Subcutaneous abdominal adipose tissue (tissue), 5 donors: ENCODE results near the gene SUPT3H.
"Not testable (repeated sequence)": the region's sequence is repeated elsewhere in the genome, so short reads cannot be mapped to it uniquely, and the experiment has no call there.

Experiments
- H3K27ac ChIP-seq: one replicate; pipeline ENCODE4 v1.7.0; 2013; ENCODE audit warnings: low read depth, mild to moderate bottlenecking, inconsistent platforms, low read length, moderate library complexity
- H3K27me3 ChIP-seq, 5 donors: one replicate each; pipeline ENCODE4 v1.7.0; 2013; ENCODE audit warnings: low read length in 5 of 5, inconsistent platforms in 1 of 5; ENCODE audit not compliant: control insufficient read depth in 5 of 5, insufficient read depth in 4 of 5
- H3K36me3 ChIP-seq, 5 donors: one replicate each; pipeline ENCODE4 v1.7.0; 2013; ENCODE audit warnings: low read length in 5 of 5; ENCODE audit not compliant: control insufficient read depth in 5 of 5, insufficient read depth in 5 of 5
- H3K4me1 ChIP-seq, 5 donors: one replicate each; pipeline ENCODE4 v1.7.0; 2013; ENCODE audit warnings: low read length in 5 of 5, mild to moderate bottlenecking in 3 of 5, moderate library complexity in 1 of 5; ENCODE audit not compliant: control insufficient read depth in 5 of 5, insufficient read depth in 5 of 5
- H3K4me3 ChIP-seq, 5 donors: one replicate each; pipeline ENCODE4 v1.7.0; 2013; ENCODE audit warnings: low read length in 5 of 5, low read depth in 1 of 5
- H3K9ac ChIP-seq, 5 donors: one replicate each; pipeline ENCODE4 v1.7.0; 2013; ENCODE audit warnings: low read length in 5 of 5, mild to moderate bottlenecking in 4 of 5, moderate library complexity in 3 of 5
- H3K9me3 ChIP-seq, 5 donors: one replicate each; pipeline ENCODE4 v1.7.0; 2013; ENCODE audit warnings: low read length in 5 of 5; ENCODE audit not compliant: control insufficient read depth in 5 of 5
- donor health status: healthy.
- donor health status: healthy.
- donor health status: healthy.
- donor health status: healthy.
- donor health status: healthy.

SUPT3H gene

DNA sequence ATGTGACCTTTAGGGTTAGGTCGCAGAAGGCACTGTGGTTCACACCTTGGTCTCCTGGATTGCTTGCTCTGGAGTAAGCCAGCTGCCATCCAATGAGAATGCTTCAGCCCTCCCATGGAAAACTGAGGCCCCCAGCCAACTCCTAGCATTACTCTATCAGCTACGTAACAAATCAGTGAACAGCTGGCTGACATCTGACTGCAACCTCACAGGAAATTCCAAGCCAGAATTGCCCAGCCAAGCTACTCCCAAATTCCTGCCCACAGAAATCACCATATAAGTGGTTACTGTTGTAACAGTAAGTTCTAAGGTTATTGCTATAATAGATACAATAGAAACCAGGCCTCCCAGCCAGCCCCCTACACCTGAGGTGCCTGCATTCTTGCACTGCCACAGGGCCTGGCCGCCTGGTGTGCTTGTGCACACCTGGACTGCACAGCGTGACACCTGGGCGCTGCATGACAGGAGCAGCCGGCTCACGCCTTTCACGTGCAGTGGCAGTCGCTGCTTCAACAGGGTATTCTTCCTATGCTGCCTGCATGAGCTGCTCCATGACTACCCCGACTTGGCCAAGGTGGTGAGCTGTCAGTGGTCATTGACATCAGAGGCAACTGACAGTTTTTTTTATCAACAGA is 479.3 kb downstream of the SUPT3H start:
- Histone ChIP-seq H3K9ac (no peak overlapping the region), H3K9me3 (no peaks in the 10 kb centered on the region), H3K4me3 (no peak overlapping the region), H3K4me1 (no peaks in the 10 kb centered on the region), H3K27ac (no peak overlapping the region), H3K36me3 (no peaks in the 10 kb centered on the region), H3K27me3 (no peaks in the 10 kb centered on the region)

GRCh38 chr6:44897316-44897715 is 480.4 kb downstream of the SUPT3H start:
- H3K4me3 ChIP-seq, result no peak overlapping the region
- H3K9me3 ChIP-seq, result no peaks in the 10 kb centered on the region
- no peak overlapping the region for H3K27ac ChIP-seq
- H3K9ac ChIP-seq, result no peak overlapping the region
- no peaks in the 10 kb centered on the region for H3K27me3 ChIP-seq
- no peaks in the 10 kb centered on the region for H3K36me3 ChIP-seq
- no peaks in the 10 kb centered on the region for H3K4me1 ChIP-seq

- H3K27ac ChIP-seq, result no peak overlapping the region
- no peak overlapping the region for H3K4me3 ChIP-seq
Observed at GRCh38 chr6:44896701-44897100, 481.0 kb downstream of the SUPT3H start.

DNA sequence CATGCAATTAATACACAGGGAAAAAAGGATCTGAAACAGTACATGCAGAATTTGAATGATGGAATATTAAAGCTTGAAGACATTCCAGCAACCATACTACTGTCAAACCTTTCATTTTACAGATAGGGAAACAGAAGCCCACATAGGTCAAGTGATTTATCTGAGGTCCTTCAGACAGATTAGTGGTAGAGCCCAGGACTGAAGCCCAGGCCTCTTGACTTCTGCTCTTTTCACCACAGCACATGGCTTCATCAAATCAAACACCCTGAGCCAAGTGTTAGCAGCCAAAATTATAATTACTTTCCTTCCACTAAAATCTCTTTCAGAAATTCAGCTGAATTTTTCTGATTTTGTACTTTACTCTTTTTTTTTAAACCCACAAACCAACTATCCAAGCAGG is 485.2 kb downstream of the SUPT3H start:
- Histone ChIP-seq H3K36me3 (no peaks in the 10 kb centered on the region), H3K27ac (no peak overlapping the region), H3K9me3 (no peaks in the 10 kb centered on the region), H3K4me3 (no peak overlapping the region), H3K4me1 (no peaks in the 10 kb centered on the region), H3K27me3 (no peaks in the 10 kb centered on the region), H3K9ac (no peak overlapping the region)

More at GRCh38 chr6:44896701-44897100, 481.0 kb downstream of the SUPT3H start:
- no peaks in the 10 kb centered on the region for H3K36me3 ChIP-seq
- no peak overlapping the region for H3K9ac ChIP-seq
- H3K9me3 ChIP-seq, result no peaks in the 10 kb centered on the region
- H3K27me3 ChIP-seq, result no peaks in the 10 kb centered on the region
- H3K4me1 ChIP-seq, result no peaks in the 10 kb centered on the region

DNA sequence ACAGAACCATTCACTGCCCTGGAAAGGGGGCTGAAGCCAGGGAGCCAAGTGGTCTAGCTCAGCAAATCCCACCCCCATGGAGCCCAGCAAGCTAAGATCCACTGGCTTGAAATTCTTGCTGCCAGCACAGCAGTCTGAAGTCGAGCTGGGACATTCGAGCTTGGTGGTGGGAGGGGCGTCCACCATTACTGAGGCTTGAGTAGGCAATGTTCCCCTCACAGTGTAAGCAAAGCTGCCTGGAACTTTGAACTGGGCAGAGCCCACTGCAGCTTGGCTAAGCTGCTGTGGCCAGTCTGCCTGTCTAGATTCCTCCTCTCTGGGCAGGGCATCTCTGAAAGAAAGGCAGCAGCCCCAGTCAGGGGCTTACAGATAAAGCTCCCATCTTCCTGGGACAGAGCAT is 498.7 kb downstream of the SUPT3H start:
- not testable (repeated sequence) for H3K9ac ChIP-seq, H3K27me3 ChIP-seq, H3K4me3 ChIP-seq, H3K4me1 ChIP-seq, H3K9me3 ChIP-seq, H3K36me3 ChIP-seq, H3K27ac ChIP-seq

DNA sequence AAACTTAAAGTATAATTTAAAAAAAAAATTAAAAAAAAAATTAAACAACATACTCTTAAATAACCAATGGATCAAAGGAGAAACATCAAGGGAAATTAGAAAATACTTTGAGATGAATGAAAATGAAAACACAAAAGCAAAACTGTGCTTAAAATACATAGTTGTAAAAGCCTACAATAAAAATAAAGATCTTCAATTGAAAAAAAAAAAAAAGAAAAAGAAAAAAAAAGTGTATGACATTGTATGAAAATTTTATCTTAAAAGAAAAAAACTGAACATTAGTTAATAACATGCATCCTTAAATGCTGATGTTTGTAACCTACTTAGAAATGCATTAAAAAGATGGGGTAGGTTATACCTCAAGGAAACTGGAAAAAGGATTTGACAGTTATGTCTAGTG is 501.1 kb downstream of the SUPT3H start:
- not testable (repeated sequence) for H3K27me3 ChIP-seq, H3K36me3 ChIP-seq, H3K4me3 ChIP-seq, H3K9ac ChIP-seq, H3K9me3 ChIP-seq, H3K4me1 ChIP-seq, H3K27ac ChIP-seq

DNA sequence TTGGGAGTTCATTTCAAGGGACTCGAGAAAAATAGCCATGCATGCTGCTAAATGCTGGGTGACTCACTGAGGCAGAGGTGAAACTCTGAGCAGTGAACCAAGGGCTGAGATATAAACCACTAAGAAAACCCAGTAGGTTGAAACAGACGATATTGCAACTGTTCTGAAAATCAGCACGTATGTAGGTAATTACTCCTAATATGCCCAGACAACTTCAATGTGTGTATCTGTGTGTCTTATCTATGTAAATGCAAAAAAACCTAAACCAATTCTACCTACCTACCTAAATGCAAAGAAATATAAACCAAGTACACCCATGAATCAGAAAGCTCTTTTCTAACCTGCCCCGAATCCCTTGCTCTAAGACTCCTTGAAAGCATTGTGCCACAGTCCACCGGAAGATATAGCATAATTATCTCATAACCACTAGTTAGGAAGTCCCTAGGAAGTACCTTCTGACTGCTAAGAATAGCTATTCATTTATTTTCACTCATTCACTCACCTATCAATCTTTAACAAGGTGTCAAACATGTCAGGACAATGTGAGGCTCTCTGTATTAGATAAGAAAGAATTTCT is 508.3 kb downstream of the SUPT3H start:
- no peak overlapping the region for H3K27ac ChIP-seq
- H3K27me3 ChIP-seq, result no peaks in the 10 kb centered on the region
- no peak overlapping the region for H3K9ac ChIP-seq
- no peaks in the 10 kb centered on the region for H3K36me3 ChIP-seq
- H3K4me3 ChIP-seq, result no peak overlapping the region
- peaks cover 0 to 6% (median 3%) of the 10 kb centered on the region in 5 donors for H3K9me3 ChIP-seq
- H3K4me1 ChIP-seq, result no peaks in the 10 kb centered on the region

DNA sequence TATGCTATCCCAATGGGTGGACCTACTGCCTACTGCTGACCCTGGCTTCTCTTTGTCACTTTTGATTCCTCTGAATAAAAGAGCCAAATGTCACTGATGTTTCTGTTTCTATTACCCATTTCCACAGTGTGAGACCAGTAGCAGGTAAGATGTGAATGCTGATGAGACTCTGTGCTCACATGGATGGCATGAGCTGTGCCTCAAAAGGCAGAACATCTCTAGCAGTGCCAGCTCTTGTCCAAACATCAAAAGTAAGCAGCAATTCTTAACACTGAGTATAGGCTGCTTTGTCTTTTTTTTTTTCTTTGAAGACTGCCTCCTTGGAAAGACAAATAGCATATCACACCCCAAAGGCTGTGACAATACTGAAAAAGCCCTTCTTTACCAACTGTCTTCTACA is 508.8 kb downstream of the SUPT3H start:
- Histone ChIP-seq H3K9me3 (peaks cover 0 to 6% (median 3%) of the 10 kb centered on the region in 5 donors), H3K4me1 (no peaks in the 10 kb centered on the region), H3K4me3 (no peak overlapping the region), H3K27ac (no peak overlapping the region), H3K9ac (no peak overlapping the region), H3K36me3 (no peaks in the 10 kb centered on the region), H3K27me3 (no peaks in the 10 kb centered on the region)

GRCh38 chr6:44868335-44868668 is 509.4 kb downstream of the SUPT3H start:
- H3K9me3 ChIP-seq, result peaks cover 0 to 6% (median 3%) of the 10 kb centered on the region in 5 donors
- no peak overlapping the region for H3K9ac ChIP-seq
- no peak overlapping the region for H3K4me3 ChIP-seq
- H3K4me1 ChIP-seq, result no peaks in the 10 kb centered on the region
- H3K27ac ChIP-seq, result no peak overlapping the region
- no peaks in the 10 kb centered on the region for H3K36me3 ChIP-seq
- no peaks in the 10 kb centered on the region for H3K27me3 ChIP-seq

GRCh38 chr6:44867571-44868334 is 510.0 kb downstream of the SUPT3H start:
- H3K9me3 ChIP-seq, result peaks cover 0 to 6% (median 3%) of the 10 kb centered on the region in 5 donors
- no peak overlapping the region for H3K27ac ChIP-seq
- no peaks in the 10 kb centered on the region for H3K36me3 ChIP-seq
- no peaks in the 10 kb centered on the region for H3K27me3 ChIP-seq
- no peaks in the 10 kb centered on the region for H3K4me1 ChIP-seq
- no peak overlapping the region for H3K4me3 ChIP-seq
- H3K9ac ChIP-seq, result no peak overlapping the region
